ENCODE results near the gene GDPD2.

The GDPD2 gene

GRCh38 chrX:70476166-70476933 lies 53.2 kb downstream of the GDPD2 start:
- no peak for DNase-seq (ENCODE audit: low read depth)

GRCh38 chrX:70476934-70477733 lies 54.0 kb downstream of the GDPD2 start:
- no peak for DNase-seq (ENCODE audit: low read depth)

GRCh38 chrX:70477734-70478075 lies 54.6 kb downstream of the GDPD2 start:
- no peak for DNase-seq (ENCODE audit: low read depth)

- DNase-seq (ENCODE audit: low read depth): no peak
Measured at GRCh38 chrX:70478526-70479245, 55.6 kb downstream of the GDPD2 start.

GRCh38 chrX:70479247-70479921 lies 56.3 kb downstream of the GDPD2 start:
- no peak for DNase-seq (ENCODE audit: low read depth)

- DNase-seq (ENCODE audit: low read depth): no peak
Measured at GRCh38 chrX:70479922-70480659, 57.0 kb downstream of the GDPD2 start.

GRCh38 chrX:70480660-70481018 lies 57.5 kb downstream of the GDPD2 start:
- no peak for DNase-seq (ENCODE audit: low read depth)

GRCh38 chrX:70481471-70482270 lies 58.6 kb downstream of the GDPD2 start:
- no peak for DNase-seq (ENCODE audit: low read depth)

GRCh38 chrX:70482300-70482699 lies 59.2 kb downstream of the GDPD2 start:
- no peak for DNase-seq (ENCODE audit: low read depth)
